ENCODE measurements around the gene USH1C. TPM values are rescaled to one million over a fixed set of nuclear protein-coding genes. Genes with fewer than 3 reads are reported as not detected.

USH1C gene
- total RNA-seq, 2 experiments from 2014 or later = not detected

DNA sequence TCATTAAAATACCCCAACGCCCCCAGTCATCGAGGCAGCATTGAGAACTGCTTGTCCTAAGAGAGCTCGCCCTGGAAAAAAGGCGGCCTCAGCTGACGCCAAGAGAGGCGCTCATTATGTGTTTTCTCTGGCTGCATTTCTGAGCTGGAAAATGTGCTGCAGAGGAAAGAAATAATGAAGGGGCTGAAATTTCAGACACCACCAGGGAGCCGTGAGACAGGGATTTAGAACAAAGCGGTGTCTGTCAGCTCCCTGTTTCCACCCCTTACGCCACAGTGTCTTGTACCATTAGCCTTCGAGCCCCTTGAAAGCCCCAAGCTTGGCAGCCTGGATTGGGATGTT, 14.4 kb downstream of the USH1C start:
- POLR2A ChIA-PET = no interaction called here
- CTCF ChIA-PET = interaction anchor here (0.6 to 3.4 kb wide), 4 partner anchors 13 to 328 kb away, joined by 3 to 15 read pairs (median 8); no protein-coding TSS in a partner anchor

DNA sequence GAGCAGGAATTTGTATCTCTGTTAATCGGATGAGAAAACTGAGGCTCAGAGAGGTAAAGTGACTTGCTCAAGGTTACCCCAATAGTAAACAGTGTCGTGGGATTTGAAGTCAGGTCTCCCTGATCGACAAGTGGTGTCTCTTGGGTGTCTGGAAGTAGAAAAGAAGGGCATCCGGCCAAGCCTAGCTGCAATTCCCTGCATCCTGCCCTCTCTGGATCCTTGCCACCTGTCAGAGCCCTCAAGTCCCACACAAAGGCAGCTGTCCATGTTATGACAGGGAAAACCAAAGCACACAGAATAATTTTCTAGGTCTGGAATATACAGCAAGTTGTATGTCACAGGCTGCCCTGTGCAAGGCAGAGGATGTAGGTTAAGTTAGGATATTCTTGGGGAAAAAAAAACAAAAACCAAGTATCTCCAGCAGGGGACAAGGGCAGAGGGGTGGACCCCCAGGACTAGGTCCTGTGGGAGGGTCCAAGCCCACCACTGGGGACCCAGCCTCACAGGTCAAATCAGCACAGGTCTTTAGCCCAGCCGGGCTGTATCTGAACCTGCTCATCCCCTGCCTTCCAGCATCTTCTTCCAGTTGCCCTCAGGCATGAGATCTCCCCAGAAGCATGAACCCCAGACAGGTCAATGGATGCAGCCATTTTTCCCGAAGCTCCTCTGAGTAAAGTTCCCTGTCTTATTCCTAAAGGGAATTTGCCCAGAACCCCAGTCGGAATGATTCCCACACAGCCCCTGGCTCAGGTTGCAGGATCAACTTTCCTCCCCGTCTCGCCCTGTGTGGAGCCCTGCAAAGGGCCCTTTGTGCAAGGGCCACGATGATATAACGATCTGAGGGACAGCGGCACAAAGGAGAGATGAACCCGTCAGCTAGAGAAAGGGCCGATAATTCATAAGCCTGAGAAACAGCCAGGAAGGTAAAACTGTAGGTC, 15.0 kb downstream of the USH1C start:
- CTCF ChIA-PET = interaction anchor here (0.6 to 3.4 kb wide), 5 partner anchors 11 to 328 kb away, joined by 3 to 15 read pairs (median 13); no protein-coding TSS in a partner anchor
- POLR2A ChIA-PET = no interaction called here

DNA sequence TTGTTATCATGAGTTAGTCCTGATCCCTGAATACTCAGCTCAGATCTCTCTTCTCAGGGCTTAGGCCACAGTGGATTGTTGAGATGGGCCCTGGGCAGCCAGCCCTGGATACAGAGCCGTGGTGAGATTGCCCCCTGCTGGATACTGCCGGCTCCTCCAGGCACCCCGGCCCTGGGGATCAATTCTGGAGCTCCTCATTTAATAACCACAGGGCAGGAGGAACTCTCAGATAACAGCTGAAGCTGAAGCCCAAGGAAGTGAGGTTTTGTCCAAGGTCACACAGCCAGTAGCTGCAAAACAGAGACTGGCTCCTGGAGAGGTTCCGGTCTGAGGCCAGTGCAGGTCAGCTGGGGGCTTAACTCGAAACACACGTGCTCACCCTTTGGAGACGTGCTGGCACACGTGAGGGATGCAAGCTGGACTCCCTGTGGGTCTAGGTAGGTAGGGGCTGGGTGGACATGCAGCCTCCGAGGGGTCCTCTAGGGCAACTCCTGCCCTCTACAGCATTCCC, 16.0 kb downstream of the USH1C start:
- POLR2A ChIA-PET = no interaction called here
- CTCF ChIA-PET = interaction anchor here (0.6 to 3.4 kb wide), 7 partner anchors 8 to 387 kb away, joined by 3 to 15 read pairs (median 5); no protein-coding TSS in a partner anchor

DNA sequence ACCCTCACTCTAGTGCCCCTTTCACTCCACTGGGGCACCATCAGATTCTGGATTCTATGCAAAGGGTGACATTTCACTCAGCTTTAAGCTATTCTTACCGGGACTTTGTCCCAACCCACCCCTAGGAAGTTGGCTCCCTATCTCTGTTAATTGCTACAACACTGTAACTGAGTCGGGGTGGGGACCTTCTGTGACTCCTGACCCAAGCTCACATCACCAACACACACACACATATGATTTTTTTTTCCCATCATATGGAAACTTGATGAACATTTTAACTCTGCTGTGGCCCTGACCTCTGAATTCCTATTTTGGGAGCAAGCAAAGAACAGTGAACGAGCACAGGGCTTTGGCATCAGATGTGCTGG, 16.6 kb downstream of the USH1C start:
- ChIA-PET POLR2A (no interaction called here), CTCF (interaction anchor here (0.6 to 3.4 kb wide), 7 partner anchors 9 to 387 kb away, joined by 3 to 15 read pairs (median 5); no protein-coding TSS in a partner anchor)

DNA sequence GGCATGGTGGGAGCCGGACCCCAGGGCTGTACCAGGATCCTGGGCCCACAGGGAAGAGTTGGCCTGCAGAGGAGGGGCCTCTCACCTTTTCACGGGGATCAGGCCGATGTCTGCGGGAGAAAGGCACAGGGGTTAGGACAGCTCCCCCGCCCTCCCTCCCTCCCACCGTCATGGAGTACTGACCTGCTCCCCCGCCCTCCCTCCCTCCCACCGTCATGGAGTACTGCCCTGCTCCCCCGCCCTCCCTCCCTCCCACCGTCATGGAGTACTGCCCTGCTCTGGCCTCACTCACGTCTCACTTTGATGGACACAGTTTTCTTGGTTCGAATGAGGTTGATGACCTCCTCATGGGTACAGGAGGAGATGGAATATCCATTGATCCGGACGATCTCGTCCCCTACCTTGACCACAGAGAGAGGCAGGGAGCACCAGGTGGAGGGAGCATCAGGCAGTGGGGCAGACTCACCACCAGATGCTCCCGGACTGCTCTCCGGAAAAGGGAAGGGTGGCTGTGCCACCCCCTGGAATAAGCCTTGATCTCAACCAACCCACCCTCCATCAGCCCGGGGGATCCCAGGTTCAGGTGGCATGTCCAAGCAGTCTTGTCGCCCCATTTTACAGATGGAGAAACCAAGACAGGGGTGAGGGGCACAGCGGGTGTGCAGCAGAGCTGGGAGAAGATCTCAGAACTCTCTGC, 17.1 kb downstream of the USH1C start:
- ChIA-PET CTCF (interaction anchor here (1.4 to 3.4 kb wide), 3 partner anchors 21 to 297 kb away, joined by 3 to 15 read pairs (median 13); no protein-coding TSS in a partner anchor), POLR2A (no interaction called here)

DNA sequence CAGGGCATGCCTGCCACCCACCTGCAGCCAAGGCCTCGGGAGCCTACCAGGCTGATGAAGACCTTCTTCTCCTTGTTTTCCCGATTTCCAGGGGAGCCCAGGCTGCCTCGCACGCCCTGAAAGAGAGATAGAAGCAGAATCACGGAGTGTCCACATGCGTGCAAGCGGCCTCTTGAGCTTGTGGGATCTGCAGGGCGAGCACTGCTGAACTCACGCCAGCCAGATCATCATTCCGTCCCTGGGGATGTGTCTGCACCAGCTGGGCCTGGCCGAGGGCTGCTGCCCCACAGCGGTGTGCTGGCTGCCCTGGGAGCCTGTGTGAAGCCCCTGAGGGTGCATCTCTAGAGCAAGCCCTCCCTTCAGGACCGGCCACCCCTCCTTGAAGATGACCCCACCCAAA, 17.9 kb downstream of the USH1C start:
- POLR2A ChIA-PET = no interaction called here
- CTCF ChIA-PET = no interaction called here

DNA sequence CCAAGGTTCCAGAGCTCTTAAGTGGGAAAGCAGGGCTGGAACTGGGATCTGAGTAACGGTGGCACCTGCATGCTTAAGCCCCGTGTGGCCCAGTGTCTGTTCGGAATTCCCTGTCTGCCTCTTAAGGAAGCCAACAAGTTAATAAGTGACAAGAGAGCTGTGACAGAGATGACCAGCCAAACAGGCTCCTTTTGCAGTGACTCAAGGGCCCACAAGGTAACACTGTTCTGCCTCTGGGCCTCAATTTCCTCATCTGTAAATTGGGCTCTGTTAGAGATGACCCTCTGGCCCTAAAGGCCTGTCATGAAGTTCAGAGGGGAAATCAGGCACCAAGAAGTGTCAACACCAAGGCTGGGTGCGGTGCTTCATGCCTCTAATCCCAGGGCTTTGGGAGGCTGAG, 18.6 kb downstream of the USH1C start:
- CTCF ChIA-PET = no interaction called here
- POLR2A ChIA-PET = no interaction called here

DNA sequence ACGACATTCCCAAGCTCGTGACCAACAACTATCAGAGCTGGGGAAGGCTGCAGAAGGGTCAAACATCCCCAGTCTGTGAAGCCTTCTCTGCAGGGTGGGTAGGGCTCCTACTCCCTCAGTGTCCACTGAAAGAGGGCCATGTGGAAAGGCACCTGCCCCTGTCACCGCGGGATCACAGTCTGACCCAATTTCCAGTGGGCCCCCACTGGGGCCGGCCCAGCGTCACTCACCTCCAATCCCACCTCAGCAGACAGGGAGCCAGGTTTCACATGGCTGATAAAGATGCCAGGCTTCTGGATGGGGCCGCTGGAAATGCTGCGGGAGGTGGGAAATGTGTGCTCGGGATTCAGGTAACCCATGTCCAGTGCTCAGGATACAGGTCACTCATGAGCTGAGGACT, 20.0 kb downstream of the USH1C start:
- ChIA-PET POLR2A (no interaction called here), CTCF (no interaction called here)

DNA sequence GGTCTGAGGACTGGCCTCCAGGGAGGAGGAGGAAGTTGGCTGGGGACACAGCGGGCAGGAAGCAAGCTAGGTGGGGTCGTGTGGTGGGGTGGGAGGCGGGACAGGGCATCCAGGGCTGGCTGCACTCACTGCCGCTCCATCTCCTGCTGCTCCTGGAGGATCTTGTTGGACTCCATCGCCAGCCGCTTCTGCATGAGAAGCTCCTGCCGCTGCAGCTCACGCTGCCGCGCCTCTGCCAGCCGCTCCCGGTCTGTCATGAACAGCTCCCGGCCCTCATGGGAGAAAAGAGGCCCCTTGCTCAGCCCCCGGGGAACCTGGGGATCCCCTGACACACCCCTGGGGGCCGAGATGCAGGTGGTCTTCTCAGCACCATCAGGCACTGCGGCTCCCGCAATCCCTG, 21.6 kb downstream of the USH1C start:
- POLR2A ChIA-PET = no interaction called here
- CTCF ChIA-PET = no interaction called here

DNA sequence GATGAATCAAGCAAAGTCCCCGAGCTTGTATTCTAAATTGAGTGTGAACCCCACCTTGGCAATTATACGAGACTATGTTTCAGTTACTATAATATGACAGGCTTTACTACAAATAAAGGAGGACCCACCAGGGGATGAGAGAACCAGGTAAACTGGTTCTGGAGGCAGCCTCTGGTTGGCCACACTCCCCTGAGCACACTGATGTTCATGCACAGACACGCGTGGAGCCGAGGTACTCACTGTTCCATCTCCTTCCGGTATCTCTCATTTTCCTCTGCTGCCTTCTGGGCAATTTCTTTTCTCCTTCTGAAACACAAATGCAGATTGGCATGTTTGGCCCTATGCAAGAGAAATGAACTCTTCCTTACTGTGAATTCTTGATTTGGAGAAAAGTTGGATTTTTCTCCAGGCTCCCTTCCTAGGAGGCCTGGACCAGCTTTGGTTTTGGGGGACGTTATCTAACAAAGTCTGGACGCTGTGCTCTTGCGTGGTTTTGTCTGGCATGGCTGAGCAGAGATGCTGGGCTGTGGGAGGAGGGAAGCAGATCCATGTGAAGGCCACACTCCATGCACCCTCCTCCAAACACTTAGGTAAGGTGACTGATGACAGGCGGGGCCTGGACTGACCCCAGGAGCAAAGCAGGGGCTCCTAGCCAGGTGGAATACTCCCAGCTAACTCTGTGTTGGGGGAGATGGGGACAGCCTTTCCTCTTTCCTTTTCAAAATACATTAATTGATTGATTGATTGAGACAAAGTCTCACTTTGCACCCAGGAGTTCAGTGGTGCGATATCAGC, 22.9 kb downstream of the USH1C start:
- ChIA-PET CTCF (no interaction called here), POLR2A (no interaction called here)

DNA sequence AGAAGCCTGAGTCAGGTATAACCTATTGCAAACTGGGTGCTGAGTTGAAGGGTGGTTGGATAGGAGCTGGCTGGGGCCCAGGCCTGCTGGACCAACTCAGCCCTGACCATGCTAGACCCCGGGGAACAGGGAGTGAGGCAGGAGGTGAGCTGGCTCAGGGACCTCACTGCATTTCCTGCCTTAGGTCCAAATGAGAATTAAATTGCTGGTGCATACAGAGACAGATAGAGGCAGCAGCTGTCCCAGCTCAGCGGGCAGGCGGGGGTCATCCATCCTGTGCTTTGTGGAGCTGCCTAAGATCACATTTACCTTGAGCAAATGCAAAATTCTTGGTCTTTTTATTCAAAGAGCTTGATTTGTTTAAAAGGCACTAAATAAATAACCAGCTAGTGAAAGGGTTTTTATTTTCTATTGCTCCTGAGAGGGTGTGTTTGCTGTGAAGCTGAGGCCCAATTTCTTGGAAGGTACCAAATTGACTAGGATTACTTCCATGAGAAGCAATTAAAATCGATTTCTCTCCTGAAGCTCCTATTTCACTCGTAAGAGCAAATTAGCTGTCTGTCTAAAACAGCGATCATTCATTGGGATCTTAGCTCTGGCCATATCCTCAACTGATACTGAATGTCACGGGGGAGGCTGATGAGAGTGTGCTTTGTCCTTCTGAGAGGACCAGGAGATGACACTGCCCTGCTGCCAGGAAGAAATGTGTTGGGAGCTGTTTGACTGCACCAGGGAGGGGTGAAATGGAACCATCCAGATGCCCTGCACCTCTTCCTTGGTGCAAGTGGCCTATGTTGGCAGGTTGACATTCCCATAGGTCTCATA, 24.9 kb downstream of the USH1C start:
- POLR2A ChIA-PET = no interaction called here
- CTCF ChIA-PET = interaction anchor here (3.0 kb wide), 1 partner anchor 9 kb away, joined by 14 read pairs; no protein-coding TSS in a partner anchor

DNA sequence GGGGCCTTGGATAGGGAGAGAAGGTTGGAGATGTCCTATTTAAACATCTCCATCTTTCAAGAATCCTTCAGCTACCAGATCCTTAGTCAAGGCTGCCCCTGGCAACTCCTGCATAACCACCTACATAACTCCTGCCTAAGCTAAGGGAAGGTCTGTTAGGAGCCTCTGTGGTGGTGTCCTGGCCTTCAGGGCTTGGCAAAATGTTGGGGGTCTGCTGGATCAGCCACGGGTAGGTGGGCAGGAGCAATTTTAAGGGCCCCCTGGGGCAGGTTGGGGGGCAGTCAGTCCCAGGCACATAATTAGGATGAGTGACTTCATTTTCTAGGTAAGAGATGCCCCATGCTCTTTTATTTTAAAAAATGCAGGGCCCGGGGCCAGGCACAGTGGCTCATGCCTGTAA, 25.9 kb downstream of the USH1C start:
- ChIA-PET POLR2A (no interaction called here), CTCF (interaction anchor here (3.0 kb wide), 1 partner anchor 10 kb away, joined by 14 read pairs; no protein-coding TSS in a partner anchor)

DNA sequence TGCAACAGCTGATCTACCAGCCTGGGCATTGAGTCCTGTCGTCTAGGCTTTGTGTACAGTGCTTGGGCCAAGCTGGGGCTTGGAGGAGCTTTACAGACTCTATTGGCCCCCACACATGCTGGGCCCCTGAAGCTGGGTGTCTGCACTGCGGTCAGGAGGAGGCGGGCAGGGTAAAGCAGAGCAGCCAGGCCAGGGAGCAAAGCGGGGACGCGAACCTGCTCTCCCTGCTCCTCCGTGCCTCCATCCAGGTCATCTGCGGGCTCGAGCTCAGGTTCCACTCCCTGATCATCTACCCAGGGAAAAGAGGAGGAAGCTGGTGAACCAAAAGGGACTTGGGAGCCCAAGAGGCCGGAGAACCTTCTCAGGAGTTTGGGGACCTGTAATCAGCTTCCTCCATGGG, 27.0 kb downstream of the USH1C start:
- POLR2A ChIA-PET = no interaction called here
- CTCF ChIA-PET = interaction anchor here (0.7 to 3.0 kb wide), 2 partner anchors 11 to 13 kb away, joined by 3 to 14 read pairs; no protein-coding TSS in a partner anchor

DNA sequence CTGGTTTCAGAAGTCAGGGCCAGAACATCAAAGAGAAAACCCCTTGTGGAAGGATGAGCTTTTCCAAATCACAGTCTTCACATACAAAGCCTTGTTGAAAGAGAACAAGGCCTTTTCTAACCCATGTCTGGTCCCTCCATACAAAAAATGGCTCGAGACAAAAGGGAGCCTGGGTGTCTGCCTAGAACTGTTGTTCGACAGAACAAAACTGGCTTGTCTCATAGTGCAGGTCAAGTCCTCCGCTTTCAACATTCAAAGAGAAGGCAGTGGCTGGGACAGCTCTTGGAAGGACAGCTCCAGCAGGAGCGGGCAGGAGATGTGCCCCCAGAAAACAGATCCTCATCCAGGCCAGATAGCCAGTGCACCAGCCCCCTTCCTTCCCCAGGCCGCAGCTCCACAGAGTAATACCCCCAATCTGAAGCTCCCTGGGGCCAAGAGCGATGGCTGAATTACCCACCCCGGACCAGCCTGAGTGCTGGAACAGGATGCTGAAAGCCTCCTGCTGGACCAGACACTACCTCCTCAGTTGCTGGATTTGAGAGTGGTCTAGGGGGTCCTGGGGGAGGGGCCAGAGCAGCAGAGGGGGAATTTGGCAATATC, 27.6 kb downstream of the USH1C start:
- ChIA-PET CTCF (interaction anchor here (0.7 to 3.0 kb wide), 2 partner anchors 11 to 12 kb away, joined by 3 to 14 read pairs; no protein-coding TSS in a partner anchor), POLR2A (no interaction called here)

DNA sequence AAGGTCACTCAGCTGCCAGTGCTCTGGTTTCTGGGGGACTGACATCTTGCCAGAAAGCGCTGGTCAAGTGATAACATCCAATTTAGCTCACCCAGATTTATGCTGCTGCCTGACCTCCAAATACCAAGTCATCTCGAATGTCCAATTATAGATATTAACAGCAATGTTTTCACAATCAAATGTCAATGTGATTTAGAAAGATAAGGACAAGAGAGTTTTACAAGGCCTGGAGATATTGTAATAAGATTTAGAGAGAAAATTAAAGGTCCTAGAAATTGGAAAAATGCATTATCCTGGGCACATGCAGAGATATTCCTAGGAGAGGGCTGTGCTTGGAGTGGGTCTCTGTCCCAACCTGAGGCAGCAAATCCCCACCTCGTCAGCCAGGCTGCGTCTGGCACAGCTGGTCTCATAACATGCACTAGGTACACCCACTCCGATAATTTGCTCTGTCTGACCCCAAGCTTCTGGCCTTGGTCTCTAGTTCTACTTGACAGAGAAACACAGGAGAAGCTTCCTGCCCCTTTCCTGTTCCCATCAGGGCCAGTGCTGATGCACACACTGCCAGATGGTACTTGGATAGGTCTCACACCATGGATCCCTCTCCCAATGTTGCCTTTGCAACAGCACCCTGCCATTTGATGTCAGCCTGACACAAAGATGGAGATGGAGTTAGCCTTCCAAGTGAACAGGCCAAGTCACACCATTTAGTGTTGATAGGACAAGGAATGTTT, 28.6 kb downstream of the USH1C start:
- ChIA-PET POLR2A (no interaction called here), CTCF (no interaction called here)

DNA sequence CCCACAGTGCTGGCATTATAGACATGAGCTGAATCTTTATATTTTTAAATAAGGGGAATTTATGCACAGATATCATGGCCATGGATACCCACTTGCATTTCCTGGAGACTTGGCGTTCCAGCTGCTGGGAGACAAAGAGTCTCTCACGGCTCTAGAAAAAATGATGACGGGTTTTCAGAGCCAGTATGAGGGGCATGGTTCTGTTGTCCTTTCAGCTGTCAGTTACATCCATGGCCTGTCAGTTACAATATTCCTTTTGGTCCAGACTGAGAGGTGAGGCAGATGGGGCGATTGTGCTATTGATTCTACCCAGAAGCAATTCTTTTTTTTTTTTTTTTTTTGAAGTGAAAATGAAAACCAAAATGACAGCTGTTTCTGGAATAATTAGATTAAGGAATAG, 29.7 kb downstream of the USH1C start:
- ChIA-PET CTCF (interaction anchor here (1.8 kb wide), 1 partner anchor 10 kb away, joined by 7 read pairs; no protein-coding TSS in a partner anchor), POLR2A (no interaction called here)

DNA sequence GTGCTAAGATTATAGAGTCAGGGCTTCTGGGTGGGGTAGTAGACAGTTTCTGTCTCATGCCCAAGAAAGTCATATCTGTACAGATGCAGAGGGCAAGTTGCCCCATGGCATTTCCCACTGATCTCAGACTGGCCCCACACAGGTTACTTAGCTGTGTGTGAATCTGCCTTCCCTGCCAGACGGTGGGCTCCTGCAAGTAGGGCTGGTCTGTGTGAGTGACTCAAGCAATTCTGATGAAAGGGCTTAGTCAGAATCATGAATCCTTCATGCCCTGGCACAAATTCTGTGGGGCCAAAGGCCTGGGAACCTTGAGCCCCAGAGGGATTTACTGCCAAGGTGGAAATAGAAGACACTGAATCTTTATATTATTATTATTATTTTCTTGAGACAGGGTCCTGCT, 30.4 kb downstream of the USH1C start:
- ChIA-PET CTCF (interaction anchor here (1.5 to 1.8 kb wide), 2 partner anchors 10 to 130 kb away, joined by 6 to 7 read pairs; no protein-coding TSS in a partner anchor), POLR2A (no interaction called here)

DNA sequence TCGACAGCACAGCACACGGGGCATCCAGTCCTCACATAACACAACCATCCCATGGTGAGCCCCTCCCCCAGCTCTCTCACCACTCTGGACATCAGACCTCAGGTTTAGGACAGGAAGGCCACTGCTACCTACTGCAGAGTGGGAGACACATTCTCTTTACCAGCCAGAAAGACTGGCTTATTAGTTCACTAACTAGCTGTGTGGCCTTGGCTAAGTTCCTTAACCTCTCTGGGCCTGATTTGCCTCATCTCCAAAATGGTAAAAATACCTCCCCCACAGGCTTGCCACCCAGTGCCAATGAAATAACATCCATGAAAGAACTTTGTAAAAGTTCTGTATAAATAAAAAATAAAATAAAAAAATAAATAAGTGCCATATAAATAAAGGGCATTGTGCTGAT, 32.1 kb downstream of the USH1C start:
- ChIA-PET POLR2A (no interaction called here), CTCF (interaction anchor here (1.5 kb wide), 1 partner anchor 128 kb away, joined by 6 read pairs; no protein-coding TSS in a partner anchor)

Data from activated CD8-positive, alpha-beta memory T cell treated with anti-CD3 and anti-CD28 coated beads for 36 hours (primary cell).